H4 (cell line): ENCODE measurements around the gene LGALS1. TPM values are rescaled to one million over a fixed set of nuclear protein-coding genes. Genes with fewer than 3 reads are reported as not detected.

Experiments
- DNase-seq: peaks from one replicate; pipeline ENCODE4 v3.0.0-alpha.2; 2015; ENCODE audit warnings: low spot score
- total RNA-seq: library from RNA; depleted of rRNA; stranded (reverse); fragments of >200 nt; shearing (Covaris generic); gene quantifications from 2 replicates; pipeline ENCODE4 v1.2.3, GENCODE V29; 2014

LGALS1 gene
- total RNA-seq, 1 experiment from 2014 or later: 1,549 TPM

DNA sequence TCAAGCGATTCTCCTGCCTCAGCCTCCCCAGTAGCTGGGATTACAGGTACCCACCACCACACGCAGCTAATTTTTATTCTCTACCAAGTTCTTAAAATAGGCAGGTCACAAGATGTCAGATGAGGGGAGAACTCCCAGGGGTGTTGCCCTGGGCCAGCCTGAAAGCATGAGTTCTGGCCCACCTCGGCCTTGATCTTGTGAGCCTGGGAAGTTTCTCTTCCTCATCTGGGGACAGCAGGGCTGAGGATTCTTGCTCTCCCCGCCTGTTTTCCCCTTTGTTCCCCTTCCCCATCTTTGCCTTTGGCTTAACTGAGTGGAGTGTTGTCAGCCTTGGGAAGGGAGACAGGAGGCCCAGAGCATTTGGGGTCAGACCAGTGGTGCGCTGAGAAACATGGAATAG, 13.4 kb upstream of the LGALS1 start:
- DNase-seq: no peak

DNA sequence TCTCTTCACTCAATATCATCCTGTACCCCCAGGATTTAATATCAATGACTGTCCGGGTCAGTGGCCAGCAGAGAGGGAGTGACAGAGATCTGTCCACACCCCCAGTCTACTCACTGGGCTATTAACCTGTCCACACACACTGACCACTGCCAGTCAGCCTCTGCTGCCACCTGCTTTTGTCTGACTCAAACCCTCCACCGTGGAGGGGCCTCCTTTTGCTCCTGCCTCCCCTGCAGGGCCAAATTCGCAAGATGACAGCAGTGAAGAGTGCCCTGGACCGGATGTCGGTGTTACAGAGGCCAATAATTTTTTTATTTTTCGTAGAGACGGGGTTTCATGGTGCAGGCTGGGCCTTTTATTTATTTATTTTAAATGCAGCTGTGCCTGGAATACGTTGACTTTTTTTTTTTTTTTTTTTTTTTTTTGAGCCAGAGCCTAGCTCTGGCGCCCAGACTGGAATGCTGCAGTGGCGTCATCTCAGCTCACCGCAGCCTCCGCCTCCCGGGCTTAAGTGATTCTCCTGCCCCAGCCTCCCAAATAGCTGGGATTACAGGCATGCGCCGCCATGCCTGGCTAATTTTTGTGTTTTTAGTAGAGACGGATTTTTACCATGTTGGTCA, 11.8 kb upstream of the LGALS1 start:
- no peak for DNase-seq

DNA sequence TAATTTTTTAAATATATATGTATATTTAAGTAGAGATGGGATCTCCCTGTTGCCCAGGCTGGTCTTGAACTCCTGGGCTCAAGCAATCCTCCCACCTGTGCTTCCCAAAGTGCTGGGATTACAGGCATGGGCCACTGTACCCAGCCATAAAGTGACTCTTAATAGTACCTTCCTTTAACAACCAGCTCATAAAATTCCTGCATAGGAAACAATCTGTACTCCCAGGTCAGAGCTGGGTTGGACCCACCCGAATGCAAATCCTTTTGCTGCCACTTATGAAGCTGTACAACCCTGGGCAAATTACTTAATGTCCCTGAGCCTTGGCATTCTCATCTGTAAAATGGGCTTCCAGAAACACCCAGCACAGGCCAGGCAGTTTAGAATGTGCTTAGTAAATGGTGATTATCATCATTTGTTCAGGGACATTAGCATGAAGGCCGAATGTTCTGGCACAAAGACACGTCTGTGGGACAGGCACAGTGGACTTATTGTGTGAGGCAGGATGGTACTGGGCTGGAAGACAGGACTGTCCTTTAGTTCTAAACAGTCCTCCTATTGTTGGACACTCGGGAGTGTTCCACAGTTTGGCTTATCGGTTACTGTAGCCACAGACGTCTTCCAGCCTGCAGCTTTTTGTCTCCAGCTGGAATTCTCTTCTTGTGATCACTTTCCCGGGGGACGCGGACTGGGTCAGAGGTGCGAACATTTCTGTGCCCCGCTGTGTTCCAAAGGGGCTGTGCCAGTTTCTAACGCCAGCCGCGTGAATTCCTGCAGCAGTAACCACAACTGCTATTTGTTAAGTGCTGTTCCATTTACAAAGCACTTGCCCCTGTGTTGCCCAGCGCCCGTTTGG, 11.0 kb upstream of the LGALS1 start:
- DNase-seq: no peak

- no peak for DNase-seq
These were observed 9.9 kb upstream of the LGALS1 start for GRCh38 chr22:37665487-37665886.

GRCh38 chr22:37669586-37669985, 5.8 kb upstream of the LGALS1 start:
- peak; percentile 50 for DNase-seq

- no peak for DNase-seq
These were observed 3.1 kb upstream of the LGALS1 start for GRCh38 chr22:37672206-37672919.

DNA sequence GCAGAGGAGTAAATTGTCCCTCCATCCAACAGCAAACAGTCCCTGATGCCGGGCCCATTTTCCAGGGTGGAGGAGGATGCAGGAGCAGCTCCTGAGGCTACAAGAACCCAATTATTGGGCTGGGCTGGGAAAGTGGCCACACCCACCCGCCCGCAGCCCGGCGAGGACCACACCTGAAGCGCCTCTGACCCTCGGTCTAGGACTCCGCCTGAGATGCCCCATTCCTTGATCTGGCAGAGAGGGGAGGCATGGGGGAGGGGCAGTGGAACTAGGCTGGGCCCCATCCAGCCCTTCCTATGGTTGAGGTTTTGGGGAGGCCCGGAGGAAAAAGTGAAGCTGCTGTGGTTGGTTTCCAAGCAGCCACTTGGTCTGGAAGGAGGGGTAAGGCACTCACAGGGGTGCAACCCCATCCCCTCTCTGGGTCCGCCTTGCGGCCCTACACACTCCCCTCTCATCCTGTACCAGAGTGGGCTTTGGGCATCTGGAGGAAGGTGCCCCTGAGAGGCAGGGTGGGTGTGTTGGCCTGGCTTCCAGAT, 2.4 kb upstream of the LGALS1 start:
- no peak for DNase-seq

DNA sequence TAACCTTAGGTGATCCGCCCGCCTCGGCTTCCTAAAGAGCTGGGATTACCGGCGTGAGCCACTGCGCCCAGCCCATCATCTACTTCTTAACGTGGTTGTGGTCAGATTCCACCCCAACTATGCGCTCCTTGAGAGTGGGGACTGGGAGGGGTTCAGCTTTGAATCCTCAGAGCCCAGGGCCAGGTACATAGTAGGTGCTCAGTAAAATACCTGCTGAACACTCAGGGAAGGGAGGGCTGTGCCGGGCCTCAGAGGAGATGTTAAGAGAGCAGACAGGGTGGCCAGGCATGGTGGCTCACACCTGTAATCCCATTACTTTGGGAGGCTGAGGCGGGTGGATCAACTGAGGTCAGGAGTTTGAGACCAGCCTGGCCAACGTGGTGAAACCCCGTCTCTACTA, 1.2 kb upstream of the LGALS1 start:
- no peak for DNase-seq

DNA sequence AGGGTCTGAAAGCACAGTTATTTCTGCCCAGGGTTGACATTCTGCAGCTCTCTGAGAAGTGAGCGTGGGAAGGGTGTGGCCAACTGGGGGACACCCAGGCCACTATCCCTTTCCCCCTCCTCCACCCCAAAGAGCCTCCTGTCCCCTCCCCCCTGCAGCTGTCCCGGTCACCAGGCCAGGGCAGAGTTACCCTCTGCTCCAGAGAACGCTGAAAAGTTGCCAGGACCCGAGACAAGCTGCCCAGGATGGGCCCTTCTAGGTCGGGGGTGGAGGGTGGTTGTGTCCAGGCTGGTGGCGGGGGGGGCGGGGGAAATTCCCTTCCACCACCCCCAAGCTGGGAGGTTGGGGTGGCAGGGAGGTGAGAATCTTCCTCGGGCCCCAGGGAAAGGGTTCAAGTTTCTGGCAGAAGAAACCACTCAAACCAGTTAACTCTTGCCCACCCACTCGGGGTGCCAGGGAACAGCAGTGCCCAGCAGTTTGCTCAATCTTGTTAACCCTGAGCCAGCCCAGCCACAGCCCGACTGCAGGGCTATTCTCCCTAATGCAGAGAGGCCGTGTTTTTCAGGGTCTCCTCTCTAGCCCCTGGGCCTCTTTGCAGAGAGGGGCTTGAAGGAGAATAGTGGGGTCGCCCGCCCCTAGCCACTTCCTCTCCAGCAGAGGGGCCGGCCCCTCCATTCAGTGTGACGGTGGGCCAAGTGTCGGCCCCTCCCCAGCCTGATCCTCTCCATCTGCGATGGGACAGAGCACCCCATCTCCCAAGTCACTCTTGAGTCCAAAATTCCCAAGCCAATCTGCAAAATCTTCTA, 697 bp downstream of the LGALS1 start:
- DNase-seq: peak; percentile 31

- DNase-seq: peak; percentile 89
These were observed 1.5 kb downstream of the LGALS1 start for GRCh38 chr22:37676736-37677492.

DNA sequence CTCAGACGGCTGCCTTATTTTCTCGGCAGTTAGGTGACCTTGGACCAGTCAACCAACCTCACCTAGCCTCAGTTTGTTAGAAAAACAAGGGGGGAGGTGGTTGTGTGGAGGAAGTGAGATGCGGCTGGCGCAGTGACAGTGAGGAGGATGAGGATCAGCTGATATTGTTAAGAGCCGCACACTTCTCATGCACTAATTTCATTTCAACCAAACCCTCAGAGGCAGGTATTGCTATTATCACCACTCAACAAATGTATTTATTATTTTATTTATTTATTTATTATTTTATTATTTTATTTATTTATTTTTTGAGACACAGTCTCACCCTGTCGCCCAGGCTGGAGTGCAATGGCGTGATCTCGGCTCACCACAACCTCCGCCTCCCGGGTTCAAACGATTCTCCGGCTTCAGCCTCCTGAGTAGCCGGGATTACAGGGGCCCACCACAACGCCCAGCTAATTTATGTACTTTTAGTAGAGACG, 2.1 kb downstream of the LGALS1 start:
- DNase-seq: no peak

GRCh38 chr22:37678372-37678771, 2.9 kb downstream of the LGALS1 start:
- no peak for DNase-seq

DNA sequence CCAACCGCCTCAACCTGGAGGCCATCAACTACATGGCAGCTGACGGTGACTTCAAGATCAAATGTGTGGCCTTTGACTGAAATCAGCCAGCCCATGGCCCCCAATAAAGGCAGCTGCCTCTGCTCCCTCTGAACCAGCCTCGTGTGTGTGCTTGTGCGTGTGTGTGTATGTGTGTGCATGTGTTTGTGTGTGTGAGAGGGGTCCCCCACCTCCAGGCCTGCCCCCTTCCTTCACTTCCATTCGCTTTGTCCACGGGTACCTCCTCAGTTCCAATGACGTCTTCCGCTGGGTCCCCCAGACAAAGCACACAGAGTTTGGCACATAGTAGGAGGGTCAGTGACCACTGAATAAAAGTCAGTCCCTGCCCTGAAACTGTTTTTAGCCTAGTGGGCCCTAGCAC, 4.2 kb downstream of the LGALS1 start:
- DNase-seq: no peak

GRCh38 chr22:37680191-37680851, 4.9 kb downstream of the LGALS1 start:
- no peak for DNase-seq

- DNase-seq: no peak
These were observed 5.6 kb downstream of the LGALS1 start for GRCh38 chr22:37681001-37681424.

DNA sequence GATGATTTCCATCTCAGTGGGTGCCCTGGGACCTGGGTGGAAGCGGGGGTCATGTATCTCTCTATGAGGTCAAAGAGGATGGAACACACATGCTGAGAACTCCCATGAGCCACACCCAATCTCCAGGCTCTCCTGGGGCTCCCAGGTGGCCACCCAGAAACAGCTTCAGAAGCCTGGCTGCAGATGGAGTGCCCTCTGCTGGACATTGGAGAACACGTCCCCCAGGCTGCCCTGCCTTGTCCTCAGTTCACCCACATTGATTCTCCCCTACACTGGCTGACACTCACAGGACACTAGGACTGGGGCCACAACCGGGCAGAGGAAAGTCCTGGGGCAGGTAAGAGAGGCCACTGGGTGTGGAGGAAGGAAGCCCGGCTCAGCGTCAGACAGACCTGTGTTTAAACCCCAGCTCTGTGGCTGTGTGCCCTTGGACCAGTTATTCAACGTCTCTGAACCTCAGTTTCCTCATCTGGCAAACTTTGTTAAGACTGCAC, 6.2 kb downstream of the LGALS1 start:
- DNase-seq: peak; percentile 50

- DNase-seq: no peak
These were observed 9.6 kb downstream of the LGALS1 start for GRCh38 chr22:37684803-37685615.

GRCh38 chr22:37686002-37686982, 10.9 kb downstream of the LGALS1 start, which contains the start of gene NOL12:
NOL12 (plus strand) TSS chr22:37686343; CDS start chr22:37686393, 50 bp downstream.
- peak; percentile 78 for DNase-seq
